OCI-M1 (cell line): ENCODE data around the gene IER3.
"Not testable (repeated sequence)": the region's sequence is repeated elsewhere in the genome, so short reads cannot be mapped to it uniquely, and the experiment has no call there.

ENCODE experiments used
- DNase-seq: peaks from one replicate; lab custom pipeline; 2025; lab: John Stamatoyannopoulos, UW

The IER3 gene

DNA sequence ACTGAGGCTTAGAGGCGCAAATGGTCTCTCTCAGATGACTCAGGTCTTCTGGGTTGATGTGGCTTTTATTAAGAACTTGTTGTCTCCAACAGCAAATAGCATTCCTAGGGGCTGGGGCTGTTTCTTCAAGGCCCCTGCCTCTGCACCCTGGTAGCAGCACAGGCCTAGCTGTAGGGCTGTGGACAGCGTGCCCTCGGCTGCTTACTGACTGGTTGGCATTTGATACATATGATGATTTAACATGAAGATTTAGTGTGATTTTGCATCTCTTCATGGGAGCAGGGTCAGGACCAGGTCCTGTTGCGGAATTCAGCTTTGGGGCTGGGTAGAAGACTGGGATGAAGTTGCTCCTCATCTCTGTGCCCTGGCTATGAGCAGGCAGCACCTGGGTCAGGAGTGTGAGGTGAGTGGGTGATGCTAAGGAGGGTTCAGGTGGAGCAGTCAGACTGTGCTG is 24.3 kb upstream of the IER3 start:
- no peak for DNase-seq

- DNase-seq = no peak
Measured at GRCh38 chr6:30767944-30768301, 23.6 kb upstream of the IER3 start.

DNA sequence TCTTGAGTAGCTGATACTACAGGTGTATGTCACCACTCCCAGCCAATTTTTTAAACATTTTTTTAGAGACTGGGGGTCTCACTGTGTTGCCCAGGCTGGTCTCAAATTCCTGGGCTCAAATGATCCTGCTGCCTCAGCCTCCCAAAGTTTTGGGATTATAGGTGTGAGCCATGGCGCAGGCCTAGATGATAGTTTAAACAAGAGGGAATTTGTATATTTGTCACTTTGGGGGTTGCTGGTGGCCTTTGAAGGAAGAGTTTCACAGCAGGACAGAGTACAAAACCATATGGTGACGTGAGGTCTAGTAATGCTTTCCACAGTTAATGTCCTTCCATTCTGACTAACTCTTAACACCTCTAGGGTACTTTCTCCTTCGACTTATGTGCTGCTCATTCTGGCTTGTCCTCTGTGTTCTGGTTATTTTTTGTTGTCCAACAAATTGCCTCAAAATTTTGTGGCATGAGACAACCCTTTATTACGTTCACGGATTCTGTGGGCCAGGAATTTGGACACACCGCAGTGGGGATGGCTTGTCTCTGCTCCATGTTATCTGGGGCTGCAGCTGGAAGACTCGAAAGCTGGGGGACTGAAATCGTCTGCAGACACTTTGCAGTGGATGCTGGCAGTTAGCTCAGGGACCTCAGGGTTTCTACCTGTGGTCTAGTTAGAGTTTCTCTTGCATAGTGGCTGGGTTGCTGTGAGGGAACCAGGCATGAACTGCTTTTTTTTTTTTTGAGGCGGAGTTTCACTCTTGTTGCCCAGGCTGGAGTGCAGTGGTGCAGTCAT is 23.0 kb upstream of the IER3 start:
- DNase-seq = no peak

- DNase-seq = no peak
Measured at GRCh38 chr6:30766461-30767157, 22.3 kb upstream of the IER3 start.

- DNase-seq = not testable (repeated sequence)
Measured at GRCh38 chr6:30765495-30765894, 21.1 kb upstream of the IER3 start.

DNA sequence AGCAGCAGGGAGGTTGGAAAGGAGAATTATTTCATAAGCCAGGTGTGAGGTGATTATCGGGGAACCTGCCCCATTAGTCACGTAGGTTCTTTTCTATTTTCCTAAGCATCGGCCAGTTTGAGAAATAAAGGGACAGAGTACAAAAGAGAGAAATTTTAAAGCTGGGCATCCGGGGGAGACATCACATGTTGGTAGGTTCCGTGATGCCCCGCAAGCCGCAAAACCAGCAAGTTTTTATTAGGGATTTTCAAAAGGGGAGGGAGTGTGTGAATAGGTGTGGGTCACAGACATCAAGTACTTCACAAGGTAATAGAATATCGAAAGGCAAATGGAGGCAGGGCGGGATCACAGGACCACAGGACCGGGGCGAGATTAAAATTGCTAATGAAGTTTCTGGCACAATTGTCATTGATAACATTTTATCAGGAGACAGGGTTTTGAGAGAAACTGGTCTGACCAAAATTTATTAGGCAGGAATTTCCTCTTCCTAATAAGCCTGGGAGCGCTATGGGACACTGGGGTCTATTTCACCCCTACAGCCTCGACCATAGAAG is 20.2 kb upstream of the IER3 start:
- DNase-seq = not testable (repeated sequence)

GRCh38 chr6:30763618-30764489 is 19.5 kb upstream of the IER3 start:
- DNase-seq = peak; percentile 48

DNA sequence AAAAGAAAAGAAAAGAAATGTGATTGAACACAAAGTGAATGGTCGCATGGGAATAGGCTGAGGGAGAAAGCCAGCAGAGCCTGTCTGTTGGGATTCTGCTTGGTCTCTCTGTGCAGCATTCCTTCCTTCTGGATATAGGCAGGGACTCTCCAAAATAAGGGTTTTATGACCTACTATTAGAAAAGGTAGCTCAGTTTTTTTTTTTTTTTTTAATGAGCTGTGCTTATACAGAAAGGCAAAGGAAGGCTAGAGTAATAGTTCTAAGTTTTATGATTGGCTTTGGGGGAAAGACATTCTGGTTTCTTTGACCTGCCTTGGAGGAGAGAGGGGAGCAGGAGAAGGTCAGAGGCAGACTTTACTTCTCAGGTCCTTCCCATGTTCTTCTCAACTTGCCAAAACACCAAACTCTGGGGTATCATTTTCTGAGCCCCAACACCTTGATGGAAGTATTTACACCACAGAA is 18.8 kb upstream of the IER3 start:
- DNase-seq = no peak

DNA sequence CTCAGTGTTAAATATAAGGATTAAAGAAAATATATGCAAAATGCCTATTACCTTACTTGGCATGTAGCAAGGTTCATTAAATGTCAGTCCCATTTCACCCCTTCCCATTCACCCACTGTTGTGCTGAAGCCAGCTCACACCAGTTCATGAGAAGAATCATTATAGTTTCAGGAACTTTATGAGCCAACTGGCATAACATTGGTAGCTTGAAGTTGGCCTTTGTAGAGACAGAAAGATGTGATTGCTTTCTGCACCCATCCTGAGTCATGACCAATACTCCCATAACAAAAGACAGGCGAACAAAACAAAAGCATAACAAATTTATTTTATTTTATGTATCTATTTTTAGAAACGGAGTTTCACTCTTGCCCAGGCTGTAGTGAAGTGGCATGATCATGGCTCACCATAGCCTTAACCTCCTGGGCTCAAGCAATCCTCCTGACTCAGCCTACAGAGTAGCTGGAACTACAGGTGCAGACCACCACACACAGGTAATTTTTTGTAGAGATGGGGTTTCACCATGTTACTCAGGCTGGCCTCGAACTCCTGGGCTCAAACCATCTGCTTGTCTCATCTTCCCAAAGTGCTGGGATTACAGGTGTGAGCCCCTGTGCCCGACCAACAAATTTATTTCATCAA is 17.6 kb upstream of the IER3 start:
- no peak for DNase-seq

DNA sequence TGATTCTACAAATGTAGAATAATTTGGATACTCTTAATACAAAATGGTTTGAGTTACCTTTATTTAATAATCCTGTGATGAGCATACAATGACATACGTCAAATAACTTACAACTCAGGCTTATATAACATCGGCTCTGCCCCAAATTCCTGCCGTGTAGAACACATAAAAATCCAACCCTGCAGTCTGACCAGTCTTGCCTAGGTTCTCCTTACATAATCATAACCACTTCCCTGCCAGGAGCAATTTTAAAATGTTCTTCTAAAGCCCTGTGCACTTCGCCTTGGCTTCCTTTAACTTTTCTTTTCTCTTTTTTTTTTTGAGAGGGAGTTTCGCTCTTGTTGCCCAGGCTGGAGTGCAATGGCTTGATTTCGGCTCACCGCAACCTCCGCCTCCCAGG is 16.2 kb upstream of the IER3 start:
- DNase-seq = no peak

GRCh38 chr6:30759575-30760239 is 15.4 kb upstream of the IER3 start:
- no peak for DNase-seq

GRCh38 chr6:30757261-30757904 is 13.0 kb upstream of the IER3 start:
- DNase-seq = no peak

DNA sequence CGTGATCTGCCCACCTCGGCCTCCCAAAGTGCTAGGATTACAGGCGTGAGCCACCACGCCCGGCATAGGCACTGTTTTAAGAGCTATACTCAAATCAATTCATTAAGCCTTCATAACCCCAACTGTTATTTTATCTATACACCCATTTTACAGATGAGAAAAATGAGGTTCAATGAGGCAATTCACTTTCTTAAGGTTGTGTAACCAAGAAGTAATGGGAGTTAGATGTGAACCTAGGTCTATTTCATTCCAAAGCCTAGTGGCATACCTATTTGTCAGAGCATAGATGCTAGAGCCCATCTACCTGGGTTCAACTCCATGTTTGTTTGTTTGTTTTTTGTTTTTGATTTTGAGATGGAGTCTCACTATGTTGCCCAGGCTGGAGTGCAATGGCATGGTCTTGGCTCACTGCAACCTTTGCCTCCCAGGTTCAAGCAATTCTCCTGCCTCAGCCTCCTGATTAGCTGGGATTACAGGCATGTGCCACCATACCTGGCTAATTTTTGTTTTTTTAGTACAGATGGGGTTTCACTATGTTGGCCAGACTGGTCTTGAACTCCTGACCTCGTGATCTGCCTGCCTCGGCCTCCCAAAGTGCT is 12.2 kb upstream of the IER3 start:
- DNase-seq = not testable (repeated sequence)

GRCh38 chr6:30754631-30755030 is 10.3 kb upstream of the IER3 start:
- no peak for DNase-seq

- peak; percentile 75 for DNase-seq
Measured at GRCh38 chr6:30752157-30752927, 8.0 kb upstream of the IER3 start.

DNA sequence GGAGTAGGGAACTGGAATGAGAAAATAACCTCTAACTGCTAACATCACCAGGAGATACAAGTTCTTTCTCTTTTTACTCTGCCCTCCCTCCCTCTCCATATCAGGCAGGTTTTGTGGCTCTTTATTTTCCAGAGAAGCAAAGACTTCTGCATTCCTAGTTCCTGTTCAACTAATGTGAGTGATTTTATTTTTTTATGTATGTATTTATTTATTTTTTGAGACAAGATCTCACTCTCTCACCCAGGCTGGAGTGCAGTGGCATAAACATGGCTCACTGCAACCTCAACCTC is 6.0 kb upstream of the IER3 start:
- DNase-seq = peak; percentile 38

GRCh38 chr6:30749554-30750378 is 5.4 kb upstream of the IER3 start:
- no peak for DNase-seq

GRCh38 chr6:30748851-30749540 is 4.6 kb upstream of the IER3 start:
- DNase-seq = no peak
